Activated B cell treated with CpG ODN at 0.5 μM for 24 hours (primary cell): ENCODE measurements around the gene AQP4. TPM values are rescaled to one million over a fixed set of nuclear protein-coding genes. Genes with fewer than 3 reads are reported as not detected.

Source experiments
- ATAC-seq: fragments of 200-7000 bp; cut with Tn5 transposase; one replicate; pipeline ENCODE4 v1.10.0; 2021; ENCODE audit warnings: low read depth, mild to moderate bottlenecking, moderate library complexity
- CTCF ChIA-PET: fragments of 350-600 bp; sonication (Branson Sonifier 250); formaldehyde crosslinking; loops from one replicate; lab custom pipeline; 2021; ENCODE audit warnings: antibody characterized with exemption; lab: Charles Lee
- POLR2A ChIA-PET: fragments of 350-600 bp; sonication (Branson Sonifier 250); formaldehyde crosslinking; loops from one replicate; lab custom pipeline; 2021; ENCODE audit warnings: antibody characterized with exemption; lab: Charles Lee
- DNase-seq: peaks from one replicate; pipeline ENCODE4 v3.0.0; 2022
- H3K27ac Mint-ChIP-seq: one replicate; pipeline ENCODE4 v1.8.0; 2020; ENCODE audit warnings: mixed read lengths
- H3K27me3 Mint-ChIP-seq: one replicate; pipeline ENCODE4 v1.8.0; 2021; ENCODE audit warnings: mixed read lengths
- H3K36me3 Mint-ChIP-seq: one replicate; pipeline ENCODE4 v1.8.0; 2021; ENCODE audit warnings: low read depth, mixed read lengths
- H3K4me1 Mint-ChIP-seq: one replicate; pipeline ENCODE4 v1.8.0; 2021; ENCODE audit warnings: mixed read lengths
- H3K4me3 Mint-ChIP-seq: one replicate; pipeline ENCODE4 v1.8.0; 2020; ENCODE audit warnings: mild to moderate bottlenecking, mixed read lengths
- H3K9me3 Mint-ChIP-seq: one replicate; pipeline ENCODE4 v1.8.0; 2020; ENCODE audit warnings: mixed read lengths
- intact Hi-C: fragments of 100-400 bp; cut with micrococcal nuclease; formaldehyde crosslinking; loops from one replicate; pipeline ENCODE4 v1.15.1; 2024
- total RNA-seq: library from RNA; stranded (reverse); gene quantifications from 2 replicates; pipeline ENCODE4 v1.2.3, GENCODE V29; 2022
- TF ChIP-seq, protein P1 (sequence below): fragments of 200-600 bp; IDR thresholded peaks from one replicate; pipeline ENCODE4 v1.8.0; 2022; ENCODE audit warnings: antibody characterized with exemption, mild to moderate bottlenecking

The AQP4 gene, protein sequence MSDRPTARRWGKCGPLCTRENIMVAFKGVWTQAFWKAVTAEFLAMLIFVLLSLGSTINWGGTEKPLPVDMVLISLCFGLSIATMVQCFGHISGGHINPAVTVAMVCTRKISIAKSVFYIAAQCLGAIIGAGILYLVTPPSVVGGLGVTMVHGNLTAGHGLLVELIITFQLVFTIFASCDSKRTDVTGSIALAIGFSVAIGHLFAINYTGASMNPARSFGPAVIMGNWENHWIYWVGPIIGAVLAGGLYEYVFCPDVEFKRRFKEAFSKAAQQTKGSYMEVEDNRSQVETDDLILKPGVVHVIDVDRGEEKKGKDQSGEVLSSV
- total RNA-seq: not detected in 2 replicates

DNA sequence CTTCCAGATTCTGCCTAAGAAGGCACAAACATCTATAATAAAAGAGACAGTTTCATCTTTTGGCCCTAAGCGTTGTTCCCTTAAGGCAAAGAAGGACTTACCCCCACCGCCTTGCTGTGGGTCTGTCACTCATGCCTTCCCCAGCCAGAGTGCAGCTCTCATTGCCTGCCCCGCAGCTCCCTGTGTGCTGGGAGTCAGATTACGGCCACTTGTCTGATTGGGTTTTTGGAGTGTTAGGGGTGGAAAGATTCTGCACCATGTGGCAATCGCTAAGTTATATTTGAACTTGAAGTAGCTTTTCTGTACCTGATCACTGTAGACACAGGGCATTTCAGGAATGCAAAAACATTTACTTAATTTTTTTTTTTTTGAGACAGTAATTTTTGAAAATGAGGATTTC, at the start of gene AQP4:
Gene AQP4, minus strand, starts transcription at position 151 of the 400 bp plus-strand sequence. Its CDS starts 18 bp downstream, at position 133.
- Mint-ChIP-seq H3K9me3 (no peaks in the 10 kb centered on the region), H3K4me3 (no peak within 1 kb of the TSS), H3K36me3 (no peaks in the 10 kb centered on the region), H3K4me1 (no peaks in the 10 kb centered on the region), H3K27ac (no peak within 1 kb of the TSS), H3K27me3 (peaks cover 23% of the 10 kb centered on the region)
- DNase-seq (no peak), ATAC-seq (no peak)
- intact Hi-C loops: no loop called here
- TF ChIP-seq, protein P1, sequence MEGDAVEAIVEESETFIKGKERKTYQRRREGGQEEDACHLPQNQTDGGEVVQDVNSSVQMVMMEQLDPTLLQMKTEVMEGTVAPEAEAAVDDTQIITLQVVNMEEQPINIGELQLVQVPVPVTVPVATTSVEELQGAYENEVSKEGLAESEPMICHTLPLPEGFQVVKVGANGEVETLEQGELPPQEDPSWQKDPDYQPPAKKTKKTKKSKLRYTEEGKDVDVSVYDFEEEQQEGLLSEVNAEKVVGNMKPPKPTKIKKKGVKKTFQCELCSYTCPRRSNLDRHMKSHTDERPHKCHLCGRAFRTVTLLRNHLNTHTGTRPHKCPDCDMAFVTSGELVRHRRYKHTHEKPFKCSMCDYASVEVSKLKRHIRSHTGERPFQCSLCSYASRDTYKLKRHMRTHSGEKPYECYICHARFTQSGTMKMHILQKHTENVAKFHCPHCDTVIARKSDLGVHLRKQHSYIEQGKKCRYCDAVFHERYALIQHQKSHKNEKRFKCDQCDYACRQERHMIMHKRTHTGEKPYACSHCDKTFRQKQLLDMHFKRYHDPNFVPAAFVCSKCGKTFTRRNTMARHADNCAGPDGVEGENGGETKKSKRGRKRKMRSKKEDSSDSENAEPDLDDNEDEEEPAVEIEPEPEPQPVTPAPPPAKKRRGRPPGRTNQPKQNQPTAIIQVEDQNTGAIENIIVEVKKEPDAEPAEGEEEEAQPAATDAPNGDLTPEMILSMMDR: no peak
- ChIA-PET POLR2A (no interaction called here), CTCF (no interaction called here)

DNA sequence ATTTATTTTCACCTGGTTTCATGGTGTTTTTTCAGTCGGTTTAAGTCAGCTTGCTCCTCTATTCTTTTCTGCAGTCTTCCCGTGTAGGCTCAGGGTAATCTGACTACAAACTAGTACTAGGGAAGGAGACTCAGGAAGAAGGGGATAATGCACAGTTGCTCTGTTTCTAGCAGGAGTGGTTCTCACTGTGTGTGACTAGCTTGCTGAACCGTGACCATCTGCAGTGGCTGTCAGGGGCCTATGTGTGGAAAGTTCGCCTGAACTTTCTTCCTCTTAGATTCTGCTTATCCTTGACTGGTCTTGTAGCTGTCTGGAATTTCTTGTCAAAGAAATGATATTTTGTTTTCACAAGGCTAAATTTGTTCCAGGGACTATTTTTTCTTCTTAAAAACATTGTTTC, 46.3 kb upstream of the AQP4 start:
- TF ChIP-seq, protein P1: no peak
- Mint-ChIP-seq H3K4me1 (no peaks in the 10 kb centered on the region), H3K27ac (no peak overlapping the region), H3K4me3 (no peak overlapping the region), H3K36me3 (no peaks in the 10 kb centered on the region), H3K27me3 (no peaks in the 10 kb centered on the region), H3K9me3 (no peaks in the 10 kb centered on the region)
- POLR2A ChIA-PET: no interaction called here
- intact Hi-C loops: no loop called here
- CTCF ChIA-PET: no interaction called here
- DNase-seq (no peak), ATAC-seq (no peak)

DNA sequence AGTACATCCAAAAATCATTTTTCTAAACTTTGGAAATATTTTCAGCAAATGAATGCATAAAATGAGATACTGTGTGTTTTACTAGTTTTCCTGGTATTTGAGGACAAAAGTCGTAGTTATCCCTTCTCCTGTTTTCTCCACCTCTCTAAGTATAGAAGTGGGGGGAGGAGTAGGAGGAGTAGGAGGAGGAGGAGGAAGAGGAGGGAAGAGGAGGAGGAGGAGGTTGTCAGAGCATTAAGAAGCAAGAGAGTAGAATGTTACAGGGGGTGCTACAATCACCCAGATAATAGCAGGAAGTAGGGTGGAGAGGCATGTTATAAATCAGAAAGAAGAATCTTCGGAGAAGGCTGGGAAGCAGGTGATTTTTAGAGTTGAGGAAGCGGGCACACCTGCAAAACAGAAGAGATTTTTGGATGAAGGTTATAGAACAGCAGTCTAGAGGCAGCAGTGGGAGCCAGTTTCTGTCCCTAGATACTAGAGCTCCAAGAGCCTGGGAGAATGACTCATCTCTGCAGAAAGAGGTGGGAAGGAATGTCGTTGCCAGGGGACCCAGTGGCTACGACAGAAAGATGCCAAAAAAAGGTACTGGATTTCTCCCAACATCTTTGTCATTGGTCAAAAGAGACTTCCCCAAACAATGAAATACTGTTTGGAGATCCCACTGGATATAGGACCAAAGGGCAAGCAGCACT, 44.2 kb upstream of the AQP4 start:
- DNase-seq (no peak), ATAC-seq (no peak)
- Mint-ChIP-seq H3K4me1 (no peaks in the 10 kb centered on the region), H3K27me3 (no peaks in the 10 kb centered on the region), H3K27ac (no peak overlapping the region), H3K36me3 (no peaks in the 10 kb centered on the region), H3K9me3 (no peaks in the 10 kb centered on the region), H3K4me3 (no peak overlapping the region)
- intact Hi-C loops: no loop called here
- POLR2A ChIA-PET: no interaction called here
- CTCF ChIA-PET: no interaction called here
- TF ChIP-seq, protein P1: no peak

DNA sequence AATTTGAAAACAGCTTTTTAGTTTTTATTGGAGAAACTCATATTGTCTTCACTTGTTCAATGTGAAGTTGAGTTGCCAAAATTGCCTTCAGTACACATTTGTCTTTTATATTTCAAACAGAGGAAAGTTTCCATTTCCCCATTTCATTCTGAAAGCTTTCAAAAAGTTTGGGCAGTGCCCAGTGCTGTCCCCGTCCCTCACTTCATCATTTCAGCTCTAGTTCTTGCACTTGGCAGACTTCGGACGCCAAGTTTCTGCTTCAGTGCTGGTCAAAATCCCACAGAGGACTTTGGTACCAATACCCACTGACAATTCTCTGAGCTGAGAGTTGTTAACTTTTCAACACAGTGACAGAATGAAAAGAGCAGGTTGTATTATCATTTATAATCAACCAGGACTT, 43.4 kb upstream of the AQP4 start:
- H3K9me3 Mint-ChIP-seq: peaks cover 2% of the 10 kb centered on the region
- TF ChIP-seq, protein P1: no peak
- ChIA-PET POLR2A (no interaction called here), CTCF (no interaction called here)
- H3K4me3 Mint-ChIP-seq: no peak overlapping the region
- H3K36me3 Mint-ChIP-seq: no peaks in the 10 kb centered on the region
- no peak overlapping the region for H3K27ac Mint-ChIP-seq
- intact Hi-C loops: no loop called here
- H3K4me1 Mint-ChIP-seq: no peaks in the 10 kb centered on the region
- ATAC-seq (no peak), DNase-seq (no peak)
- H3K27me3 Mint-ChIP-seq: no peaks in the 10 kb centered on the region

DNA sequence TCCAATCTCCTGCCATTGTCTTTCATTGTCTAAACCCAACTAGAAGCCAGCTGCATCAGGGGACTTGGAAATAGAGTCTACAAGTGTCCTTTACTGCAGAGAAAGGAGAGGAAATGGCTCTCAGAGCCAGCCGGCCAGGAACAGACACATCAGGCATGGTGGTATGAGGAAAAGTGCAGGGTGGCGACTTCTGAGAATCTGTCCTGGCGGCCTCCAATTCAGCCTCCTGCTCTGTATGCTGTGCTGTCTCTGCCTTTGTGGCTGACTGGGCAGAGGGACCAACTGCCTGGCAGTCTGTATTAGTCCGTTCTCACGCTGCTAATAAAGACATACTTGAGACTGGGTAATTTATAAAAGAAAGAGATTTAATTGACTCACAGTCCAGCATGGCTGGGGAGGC, 36.8 kb upstream of the AQP4 start:
- Mint-ChIP-seq H3K27ac (no peak overlapping the region), H3K27me3 (no peaks in the 10 kb centered on the region), H3K9me3 (peaks cover 3% of the 10 kb centered on the region), H3K4me1 (no peaks in the 10 kb centered on the region), H3K36me3 (no peaks in the 10 kb centered on the region), H3K4me3 (no peak overlapping the region)
- no peak for DNase-seq
- intact Hi-C loops: no loop called here
- ChIA-PET POLR2A (no interaction called here), CTCF (no interaction called here)
- no peak for ATAC-seq
- TF ChIP-seq, protein P1: no peak
